ENCODE results near the gene HDAC4.

The HDAC4 gene

DNA sequence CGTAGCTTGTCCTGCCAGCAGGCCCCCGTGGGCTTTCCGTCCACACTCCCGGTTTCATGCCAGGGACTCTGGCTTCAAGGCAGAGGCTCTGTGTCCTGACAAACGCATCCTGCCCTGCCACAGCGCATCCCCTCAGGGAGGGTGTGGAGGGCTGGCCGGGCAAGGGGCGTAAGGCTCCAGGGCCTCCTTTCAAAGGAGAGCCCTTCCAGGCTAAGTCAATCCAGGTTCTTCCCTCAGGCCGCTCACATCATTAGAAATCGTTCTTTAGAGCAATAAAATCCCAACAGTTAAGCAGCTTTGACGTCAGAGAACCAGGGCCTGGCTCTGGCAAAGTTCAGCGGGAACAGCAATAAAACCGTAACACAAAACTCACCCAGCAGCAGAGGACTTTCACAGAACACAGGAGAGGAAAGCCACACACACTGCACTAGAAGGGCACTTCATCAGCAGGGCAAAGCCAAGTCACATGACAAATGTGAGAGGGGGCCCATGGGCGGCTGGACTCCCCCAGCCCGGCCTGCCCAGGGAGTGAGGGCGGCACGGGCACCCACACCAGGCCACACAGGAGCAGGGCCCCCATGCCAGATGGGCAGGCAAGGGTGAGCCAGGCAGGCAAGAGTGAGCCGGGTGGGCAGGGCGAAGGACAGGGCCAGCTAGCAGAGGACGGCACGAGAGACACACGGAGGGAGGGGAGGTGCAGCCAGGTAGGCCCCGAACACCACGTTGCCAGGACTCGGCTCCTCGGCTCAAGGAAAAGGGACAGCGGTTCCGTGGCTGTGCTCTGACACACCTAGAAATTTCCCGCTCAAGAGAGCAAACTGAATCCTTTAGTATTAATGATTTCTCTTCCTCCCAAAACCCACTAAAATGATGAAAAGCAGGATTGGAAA lies 52.0 kb downstream of the HDAC4 start:
- TF ChIP-seq, protein P1, sequence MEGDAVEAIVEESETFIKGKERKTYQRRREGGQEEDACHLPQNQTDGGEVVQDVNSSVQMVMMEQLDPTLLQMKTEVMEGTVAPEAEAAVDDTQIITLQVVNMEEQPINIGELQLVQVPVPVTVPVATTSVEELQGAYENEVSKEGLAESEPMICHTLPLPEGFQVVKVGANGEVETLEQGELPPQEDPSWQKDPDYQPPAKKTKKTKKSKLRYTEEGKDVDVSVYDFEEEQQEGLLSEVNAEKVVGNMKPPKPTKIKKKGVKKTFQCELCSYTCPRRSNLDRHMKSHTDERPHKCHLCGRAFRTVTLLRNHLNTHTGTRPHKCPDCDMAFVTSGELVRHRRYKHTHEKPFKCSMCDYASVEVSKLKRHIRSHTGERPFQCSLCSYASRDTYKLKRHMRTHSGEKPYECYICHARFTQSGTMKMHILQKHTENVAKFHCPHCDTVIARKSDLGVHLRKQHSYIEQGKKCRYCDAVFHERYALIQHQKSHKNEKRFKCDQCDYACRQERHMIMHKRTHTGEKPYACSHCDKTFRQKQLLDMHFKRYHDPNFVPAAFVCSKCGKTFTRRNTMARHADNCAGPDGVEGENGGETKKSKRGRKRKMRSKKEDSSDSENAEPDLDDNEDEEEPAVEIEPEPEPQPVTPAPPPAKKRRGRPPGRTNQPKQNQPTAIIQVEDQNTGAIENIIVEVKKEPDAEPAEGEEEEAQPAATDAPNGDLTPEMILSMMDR (IDR thresholded peaks at IDR 0.05; ENCODE audit: insufficient read depth, low read length), result no peak
- TF ChIP-seq POLR2AphosphoS5 (IDR thresholded peaks at IDR 0.05; ENCODE audit: low read depth) (no peak), SPI1 (IDR thresholded peaks at IDR 0.05; ENCODE audit: borderline replicate concordance, low read depth) (no peak), GABPA (IDR thresholded peaks at IDR 0.05; ENCODE audit: low read depth) (no peak)
- TF ChIP-seq, protein P2, sequence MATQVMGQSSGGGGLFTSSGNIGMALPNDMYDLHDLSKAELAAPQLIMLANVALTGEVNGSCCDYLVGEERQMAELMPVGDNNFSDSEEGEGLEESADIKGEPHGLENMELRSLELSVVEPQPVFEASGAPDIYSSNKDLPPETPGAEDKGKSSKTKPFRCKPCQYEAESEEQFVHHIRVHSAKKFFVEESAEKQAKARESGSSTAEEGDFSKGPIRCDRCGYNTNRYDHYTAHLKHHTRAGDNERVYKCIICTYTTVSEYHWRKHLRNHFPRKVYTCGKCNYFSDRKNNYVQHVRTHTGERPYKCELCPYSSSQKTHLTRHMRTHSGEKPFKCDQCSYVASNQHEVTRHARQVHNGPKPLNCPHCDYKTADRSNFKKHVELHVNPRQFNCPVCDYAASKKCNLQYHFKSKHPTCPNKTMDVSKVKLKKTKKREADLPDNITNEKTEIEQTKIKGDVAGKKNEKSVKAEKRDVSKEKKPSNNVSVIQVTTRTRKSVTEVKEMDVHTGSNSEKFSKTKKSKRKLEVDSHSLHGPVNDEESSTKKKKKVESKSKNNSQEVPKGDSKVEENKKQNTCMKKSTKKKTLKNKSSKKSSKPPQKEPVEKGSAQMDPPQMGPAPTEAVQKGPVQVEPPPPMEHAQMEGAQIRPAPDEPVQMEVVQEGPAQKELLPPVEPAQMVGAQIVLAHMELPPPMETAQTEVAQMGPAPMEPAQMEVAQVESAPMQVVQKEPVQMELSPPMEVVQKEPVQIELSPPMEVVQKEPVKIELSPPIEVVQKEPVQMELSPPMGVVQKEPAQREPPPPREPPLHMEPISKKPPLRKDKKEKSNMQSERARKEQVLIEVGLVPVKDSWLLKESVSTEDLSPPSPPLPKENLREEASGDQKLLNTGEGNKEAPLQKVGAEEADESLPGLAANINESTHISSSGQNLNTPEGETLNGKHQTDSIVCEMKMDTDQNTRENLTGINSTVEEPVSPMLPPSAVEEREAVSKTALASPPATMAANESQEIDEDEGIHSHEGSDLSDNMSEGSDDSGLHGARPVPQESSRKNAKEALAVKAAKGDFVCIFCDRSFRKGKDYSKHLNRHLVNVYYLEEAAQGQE (IDR thresholded peaks at IDR 0.05; ENCODE audit: insufficient replicate concordance, low read depth), result no peak
- H3K27me3 ChIP-seq (ENCODE audit: insufficient read depth, poor library complexity, severe bottlenecking), result no peaks in the 10 kb centered on the region
- no peak overlapping the region for H3K4me3 ChIP-seq (replicated peaks; ENCODE audit: insufficient read depth, low read length)
- H3K27ac ChIP-seq (replicated peaks), result no peak overlapping the region
- DNase-seq (ENCODE audit: low read depth in 1 of 2, low spot score in 1 of 2), result no peak

DNA sequence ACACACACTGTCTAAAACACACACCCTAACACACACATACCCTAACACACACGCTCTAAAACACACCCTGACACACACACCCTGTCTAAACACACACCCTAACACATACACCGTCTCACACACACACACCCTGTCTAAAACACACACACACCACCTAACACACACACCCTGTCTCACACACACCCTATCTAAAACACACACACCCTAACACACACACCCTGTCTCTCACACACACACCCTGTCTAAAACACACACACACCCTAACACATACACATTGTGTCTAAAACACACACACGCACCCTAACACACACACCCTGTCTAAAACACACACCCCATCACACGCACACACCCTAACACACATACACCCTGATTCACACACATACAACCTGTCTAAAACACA lies 54.1 kb downstream of the HDAC4 start:
- Histone ChIP-seq H3K4me3 (replicated peaks; ENCODE audit: insufficient read depth, low read length) (no peak overlapping the region), H3K27ac (replicated peaks) (no peak overlapping the region), H3K27me3 (ENCODE audit: insufficient read depth, poor library complexity, severe bottlenecking) (no peaks in the 10 kb centered on the region)
- DNase-seq (ENCODE audit: low read depth in 1 of 2, low spot score in 1 of 2), result no peak
- no peak for TF ChIP-seq SPI1 (IDR thresholded peaks at IDR 0.05; ENCODE audit: borderline replicate concordance, low read depth)
- TF ChIP-seq, protein P1 (IDR thresholded peaks at IDR 0.05; ENCODE audit: insufficient read depth, low read length), result no peak
- TF ChIP-seq, protein P2 (IDR thresholded peaks at IDR 0.05; ENCODE audit: insufficient replicate concordance, low read depth), result no peak
- no peak for TF ChIP-seq GABPA (IDR thresholded peaks at IDR 0.05; ENCODE audit: low read depth)
- TF ChIP-seq POLR2AphosphoS5 (IDR thresholded peaks at IDR 0.05; ENCODE audit: low read depth), result no peak

DNA sequence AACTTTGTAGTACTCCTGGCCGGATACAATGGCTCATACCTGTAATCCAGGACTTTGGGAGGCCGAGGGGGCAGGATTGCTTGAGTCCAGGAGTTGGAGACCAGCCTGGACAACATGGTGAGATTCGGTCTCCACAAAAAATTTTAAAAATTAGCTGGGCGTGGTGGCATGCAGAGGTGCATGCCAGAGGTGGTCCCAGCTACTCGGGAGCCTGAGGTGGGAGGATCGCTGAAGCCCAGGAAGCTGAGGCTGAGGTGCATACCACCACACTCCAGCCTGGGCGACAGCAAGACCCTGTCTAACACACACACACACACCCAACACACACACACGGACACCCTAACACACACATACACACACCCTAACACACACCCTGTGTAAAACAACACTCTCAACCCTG lies 55.6 kb downstream of the HDAC4 start:
- no peak for DNase-seq (ENCODE audit: low read depth in 1 of 2, low spot score in 1 of 2)
- TF ChIP-seq, protein P1 (IDR thresholded peaks at IDR 0.05; ENCODE audit: insufficient read depth, low read length), result no peak
- TF ChIP-seq SPI1 (IDR thresholded peaks at IDR 0.05; ENCODE audit: borderline replicate concordance, low read depth), result no peak
- TF ChIP-seq, protein P2 (IDR thresholded peaks at IDR 0.05; ENCODE audit: insufficient replicate concordance, low read depth), result no peak
- TF ChIP-seq POLR2AphosphoS5 (IDR thresholded peaks at IDR 0.05; ENCODE audit: low read depth), result no peak
- no peak for TF ChIP-seq GABPA (IDR thresholded peaks at IDR 0.05; ENCODE audit: low read depth)
- no peak overlapping the region for H3K4me3 ChIP-seq (replicated peaks; ENCODE audit: insufficient read depth, low read length)
- no peak overlapping the region for H3K27ac ChIP-seq (replicated peaks)
- no peaks in the 10 kb centered on the region for H3K27me3 ChIP-seq (ENCODE audit: insufficient read depth, poor library complexity, severe bottlenecking)

All from HL-60 (cell line).